Keratinocyte (primary cell): Measurements from ENCODE around the gene FMN1. TPM values are rescaled to one million over a fixed set of nuclear protein-coding genes. Genes with fewer than 3 reads are reported as not detected.

Experiments
- DNase-seq: peaks from one replicate; pipeline ENCODE4 v3.0.0-alpha.2; 2011; ENCODE audit warnings: low read depth, missing footprints, low spot score
- FAIRE-seq: peaks from 2 replicates; lab custom pipeline; 2011; peaks lifted over from hg19 to GRCh38; lab: Jason Lieb, UNC
- H2AFZ ChIP-seq: 2 replicates; pipeline ENCODE4 v1.6.0; 2012; ENCODE audit warnings: low read length, control low read depth, inconsistent platforms; ENCODE audit not compliant: control insufficient read depth
- H3K27ac ChIP-seq: 2 replicates; pipeline ENCODE4 v1.5.1; 2011; ENCODE audit warnings: low read length; ENCODE audit not compliant: control insufficient read depth, insufficient read depth
- H3K27me3 ChIP-seq: 3 replicates; pipeline ENCODE4 v1.6.0; 2011; ENCODE audit warnings: low read length; ENCODE audit not compliant: control insufficient read depth, insufficient read depth; ENCODE audit errors: extremely low read depth
- H3K36me3 ChIP-seq, 2 experiments: 2 replicates in 1 of 2; 3 replicates in 1 of 2; pipeline ENCODE4 v1.5.1; 2011; ENCODE audit warnings: low read length in 2 of 2, mild to moderate bottlenecking in 1 of 2; ENCODE audit not compliant: control insufficient read depth in 2 of 2, insufficient read depth in 2 of 2; ENCODE audit errors: extremely low read depth in 1 of 2
- H3K4me1 ChIP-seq: 3 replicates; pipeline ENCODE4 v1.5.1; 2011; ENCODE audit warnings: low read length; ENCODE audit not compliant: control insufficient read depth, insufficient read depth; ENCODE audit errors: extremely low read depth
- H3K4me2 ChIP-seq: 3 replicates; pipeline ENCODE4 v1.6.0; 2011; ENCODE audit warnings: low read depth, low read length; ENCODE audit not compliant: control insufficient read depth, insufficient read depth; ENCODE audit errors: extremely low read depth
- H3K4me3 ChIP-seq, 3 experiments: fragments of 200-600 bp in 1 of 3; sonication (generic) in 1 of 3; 2 replicates in 2 of 3; 3 replicates in 1 of 3; pipeline ENCODE4 v1.5.1; 2011 to 2016; ENCODE audit warnings: low read length in 3 of 3, mild to moderate bottlenecking in 3 of 3, control low read depth in 2 of 3, inconsistent platforms in 1 of 3, low read depth in 1 of 3, mixed read lengths in 1 of 3, mixed run types in 1 of 3, moderate library complexity in 1 of 3; ENCODE audit not compliant: control insufficient read depth in 2 of 3, insufficient read depth in 2 of 3; ENCODE audit errors: extremely low read depth in 1 of 3
- H3K79me2 ChIP-seq: 2 replicates; pipeline ENCODE4 v1.6.0; 2012; ENCODE audit warnings: low read length; ENCODE audit not compliant: control insufficient read depth, insufficient read depth
- H3K9ac ChIP-seq: 3 replicates; pipeline ENCODE4 v1.6.0; 2011; ENCODE audit warnings: low read length; ENCODE audit not compliant: control insufficient read depth, insufficient read depth; ENCODE audit errors: extremely low read depth
- H3K9me1 ChIP-seq: 3 replicates; pipeline ENCODE4 v1.6.0; 2011; ENCODE audit warnings: low read length; ENCODE audit not compliant: control insufficient read depth, insufficient read depth; ENCODE audit errors: extremely low read depth
- H3K9me3 ChIP-seq: 2 replicates; pipeline ENCODE4 v1.5.1; 2012; ENCODE audit warnings: low read depth, low read length; ENCODE audit not compliant: control insufficient read depth
- H4K20me1 ChIP-seq: 3 replicates; pipeline ENCODE4 v1.6.0; 2011; ENCODE audit warnings: low read length; ENCODE audit not compliant: control insufficient read depth, insufficient read depth; ENCODE audit errors: extremely low read depth
- EZH2 ChIP-seq: IDR thresholded peaks from one replicate; pipeline ENCODE4 v1.6.1; 2012; ENCODE audit warnings: inconsistent platforms, mild to moderate bottlenecking, low read length, moderate library complexity
- dilution Hi-C: fragments of 300-500 bp; cut with MboI; formaldehyde crosslinking; loops from one replicate; pipeline ENCODE4 v1.7.0; 2020; ENCODE audit warnings: low sequenced_read_pairs; ENCODE audit not compliant: extremely low pct_ligation_motif_present
- polyA plus RNA-seq, 5 experiments: library from polyadenylated mRNA; depleted of rRNA in 3 of 5; stranded (reverse) in 3 of 5; stranded (forward) in 1 of 5; unstranded in 1 of 5; fragments of >200 nt; gene quantifications; 1 replicate in 1 of 5; 2 replicates in 3 of 5; 3 replicates in 1 of 5; pipeline versions ENCODE4 v1.2.1 to v1.2.3, GENCODE V29; 2011 to 2012; ENCODE audit warnings: missing spikeins in 2 of 5, low read depth in 1 of 5, low replicate concordance in 1 of 5
- TF ChIP-seq, protein P1 (sequence below), 3 experiments: IDR thresholded peaks in 1 of 3; conservative IDR thresholded peaks in 1 of 3; optimal IDR thresholded peaks in 1 of 3; 2 replicates in 2 of 3; 3 replicates in 1 of 3; pipeline versions ENCODE3 to v1.5.1; 2011; ENCODE audit warnings: low read length in 3 of 3, mild to moderate bottlenecking in 3 of 3, moderate library complexity in 2 of 3, control low read depth in 1 of 3, inconsistent platforms in 1 of 3; ENCODE audit not compliant: insufficient read depth in 2 of 3; ENCODE audit errors: extremely low read depth in 1 of 3

FMN1 gene
- polyA plus RNA-seq, 1 donor (not counting 4 experiments of a cell fraction or from before 2014, with no cell fraction given): 0.71 TPM

DNA sequence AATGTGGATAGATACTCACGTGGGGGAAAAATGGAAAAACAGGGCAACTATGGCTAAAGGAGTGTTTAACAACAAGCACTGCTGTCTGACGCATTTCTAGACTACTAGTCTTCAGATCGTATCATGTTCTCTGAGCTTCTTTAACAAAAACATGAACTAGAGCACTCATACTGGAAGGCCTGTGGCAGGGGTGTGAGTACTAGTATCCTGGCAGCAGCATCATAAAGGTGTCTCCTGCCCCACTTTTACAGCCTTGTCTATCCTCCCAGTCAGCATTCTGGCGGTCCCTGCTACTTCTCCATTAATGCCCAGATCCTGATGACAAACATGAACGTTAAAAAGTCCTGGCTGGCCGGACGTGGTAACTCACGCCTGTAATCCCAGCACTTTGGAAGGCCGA lies 4.0 kb downstream of the FMN1 start:
- FAIRE-seq (no peak), DNase-seq (no peak)
- TF ChIP-seq, protein P1, sequence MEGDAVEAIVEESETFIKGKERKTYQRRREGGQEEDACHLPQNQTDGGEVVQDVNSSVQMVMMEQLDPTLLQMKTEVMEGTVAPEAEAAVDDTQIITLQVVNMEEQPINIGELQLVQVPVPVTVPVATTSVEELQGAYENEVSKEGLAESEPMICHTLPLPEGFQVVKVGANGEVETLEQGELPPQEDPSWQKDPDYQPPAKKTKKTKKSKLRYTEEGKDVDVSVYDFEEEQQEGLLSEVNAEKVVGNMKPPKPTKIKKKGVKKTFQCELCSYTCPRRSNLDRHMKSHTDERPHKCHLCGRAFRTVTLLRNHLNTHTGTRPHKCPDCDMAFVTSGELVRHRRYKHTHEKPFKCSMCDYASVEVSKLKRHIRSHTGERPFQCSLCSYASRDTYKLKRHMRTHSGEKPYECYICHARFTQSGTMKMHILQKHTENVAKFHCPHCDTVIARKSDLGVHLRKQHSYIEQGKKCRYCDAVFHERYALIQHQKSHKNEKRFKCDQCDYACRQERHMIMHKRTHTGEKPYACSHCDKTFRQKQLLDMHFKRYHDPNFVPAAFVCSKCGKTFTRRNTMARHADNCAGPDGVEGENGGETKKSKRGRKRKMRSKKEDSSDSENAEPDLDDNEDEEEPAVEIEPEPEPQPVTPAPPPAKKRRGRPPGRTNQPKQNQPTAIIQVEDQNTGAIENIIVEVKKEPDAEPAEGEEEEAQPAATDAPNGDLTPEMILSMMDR (optimal IDR thresholded peaks at IDR 0.05 in 1 of 3, IDR thresholded peaks at IDR 0.05 in 1 of 3, conservative IDR thresholded peaks at IDR 0.05 in 1 of 3; ENCODE audit: extremely low read depth in 1 of 3, insufficient read depth in 2 of 3, low read length in 3 of 3): no peak
- TF ChIP-seq EZH2: no peak
- Histone ChIP-seq H3K4me2 (no peak overlapping the region), H2AFZ (no peak overlapping the region), H3K27ac (no peak overlapping the region), H3K4me3 (no peak overlapping the region), H3K79me2 (no peaks in the 10 kb centered on the region), H3K9me1 (no peaks in the 10 kb centered on the region), H3K27me3 (peaks cover 11% of the 10 kb centered on the region), H3K36me3 (no peaks in the 10 kb centered on the region), H3K9me3 (no peaks in the 10 kb centered on the region), H4K20me1 (no peaks in the 10 kb centered on the region), H3K9ac (no peak overlapping the region), H3K4me1 (peaks cover 9% of the 10 kb centered on the region)
- dilution Hi-C loops: no loop called here

DNA sequence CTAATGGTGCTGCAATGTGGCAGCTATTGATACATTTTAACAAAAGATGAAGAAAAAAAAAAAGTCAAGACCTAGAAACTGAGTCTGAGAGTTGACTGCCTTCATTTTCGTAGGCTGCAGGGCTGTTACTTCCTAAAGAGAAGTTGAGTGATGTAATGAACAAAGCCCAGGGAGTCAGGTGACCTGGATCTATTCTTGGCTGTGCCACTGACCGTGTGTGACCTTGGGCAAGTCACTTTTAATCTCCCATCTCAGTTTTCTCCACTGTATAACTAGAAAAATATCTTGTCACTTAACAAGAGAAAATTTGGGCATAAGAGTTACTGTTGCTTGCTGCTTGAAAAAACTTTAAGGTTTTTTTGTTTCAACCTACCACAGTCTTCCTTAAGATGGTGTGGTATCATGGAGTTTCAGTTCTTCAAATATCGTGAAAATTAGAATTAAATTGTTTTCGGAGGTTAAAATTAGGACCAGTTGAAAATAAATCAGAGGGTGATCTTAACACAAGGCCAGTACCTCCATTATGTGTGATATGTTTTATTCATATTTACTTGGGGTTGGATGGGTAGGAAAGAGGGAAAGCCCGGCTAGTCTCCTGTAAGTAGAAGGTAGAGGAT lies 5.8 kb downstream of the FMN1 start:
- H3K79me2 ChIP-seq: no peaks in the 10 kb centered on the region
- no peaks in the 10 kb centered on the region for H3K36me3 ChIP-seq
- H2AFZ ChIP-seq: no peak overlapping the region
- dilution Hi-C loops: no loop called here
- no peak overlapping the region for H3K4me2 ChIP-seq
- H3K9ac ChIP-seq: no peak overlapping the region
- no peaks in the 10 kb centered on the region for H3K9me1 ChIP-seq
- DNase-seq (no peak), FAIRE-seq (no peak)
- TF ChIP-seq, protein P1 (optimal IDR thresholded peaks at IDR 0.05 in 1 of 3, IDR thresholded peaks at IDR 0.05 in 1 of 3, conservative IDR thresholded peaks at IDR 0.05 in 1 of 3; ENCODE audit: extremely low read depth in 1 of 3, insufficient read depth in 2 of 3, low read length in 3 of 3): no peak
- no peak for TF ChIP-seq EZH2
- no peak overlapping the region for H3K27ac ChIP-seq
- H4K20me1 ChIP-seq: no peaks in the 10 kb centered on the region
- no peaks in the 10 kb centered on the region for H3K4me1 ChIP-seq
- peaks cover 11% of the 10 kb centered on the region for H3K27me3 ChIP-seq
- no peaks in the 10 kb centered on the region for H3K9me3 ChIP-seq
- no peak overlapping the region for H3K4me3 ChIP-seq
